Measurements from ENCODE around the gene TPD52L1.
A peak's percentile ranks its signal among the peaks of the same experiment; 100 is the strongest.
"Not testable (repeated sequence)": the region's sequence is repeated elsewhere in the genome, so short reads cannot be mapped to it uniquely, and the experiment has no call there.

Gene TPD52L1
- total RNA-seq, result 0.21 to 3.8 (median 0.87) reads per million in 17 experiments

- peak; percentile 61 to 85 (median 70) for DNase-seq
These were observed at the start of gene TPD52L1 for GRCh38 chr6:125153391-125154117. Gene TPD52L1 (plus strand): TSS chr6:125153773. CDS start chr6:125153952, 179 bp downstream.

- no peak for DNase-seq
These were observed 49.1 kb upstream of the TPD52L1 start for GRCh38 chr6:125104425-125104824.

GRCh38 chr6:125107048-125107447 lies 46.5 kb upstream of the TPD52L1 start:
- no peak for DNase-seq

- no peak for DNase-seq
These were observed 45.7 kb upstream of the TPD52L1 start for GRCh38 chr6:125107896-125108295.

- DNase-seq, result no peak
These were observed 43.5 kb upstream of the TPD52L1 start for GRCh38 chr6:125110056-125110455.

GRCh38 chr6:125111219-125111983 lies 42.2 kb upstream of the TPD52L1 start:
- no peak for DNase-seq

- no peak for DNase-seq
These were observed 40.6 kb upstream of the TPD52L1 start for GRCh38 chr6:125112934-125113333.

- DNase-seq, result peak; percentile 74 to 79 (median 78)
These were observed 39.2 kb upstream of the TPD52L1 start for GRCh38 chr6:125114248-125114858.

- DNase-seq, result no peak
These were observed 37.4 kb upstream of the TPD52L1 start for GRCh38 chr6:125116170-125116569.

GRCh38 chr6:125116710-125117109 lies 36.9 kb upstream of the TPD52L1 start:
- DNase-seq, result no peak

- no peak for DNase-seq
These were observed 35.8 kb upstream of the TPD52L1 start for GRCh38 chr6:125117818-125118217.

GRCh38 chr6:125120054-125120590 lies 33.5 kb upstream of the TPD52L1 start:
- DNase-seq, result no peak

- DNase-seq, result no peak
These were observed 31.7 kb upstream of the TPD52L1 start for GRCh38 chr6:125121894-125122293.

GRCh38 chr6:125123051-125123450 lies 30.5 kb upstream of the TPD52L1 start:
- no peak for DNase-seq

- DNase-seq, result peak in 3 of 4 experiments; percentile 6 to 14 (median 8)
These were observed 30.0 kb upstream of the TPD52L1 start for GRCh38 chr6:125123468-125124048.

- DNase-seq, result no peak
These were observed 29.4 kb upstream of the TPD52L1 start for GRCh38 chr6:125124049-125124669.

GRCh38 chr6:125125856-125126255 lies 27.7 kb upstream of the TPD52L1 start:
- not testable (repeated sequence) for DNase-seq

GRCh38 chr6:125129354-125129753 lies 24.2 kb upstream of the TPD52L1 start:
- no peak for DNase-seq

- no peak for DNase-seq
These were observed 21.5 kb upstream of the TPD52L1 start for GRCh38 chr6:125132058-125132457.

GRCh38 chr6:125136378-125136777 lies 17.2 kb upstream of the TPD52L1 start:
- DNase-seq, result no peak

- DNase-seq, result no peak
These were observed 15.5 kb upstream of the TPD52L1 start for GRCh38 chr6:125138083-125138482.

GRCh38 chr6:125140808-125141207 lies 12.8 kb upstream of the TPD52L1 start:
- DNase-seq, result no peak

Data from suppressor macrophage (primary cell).